GM13976 (cell line): Measurements from ENCODE around the gene SPTBN1.

Experiments
- DNase-seq: peaks from one replicate; pipeline ENCODE4 v3.0.0; 2012; ENCODE audit warnings: low spot score
- in situ Hi-C: fragments of 300-500 bp; cut with MboI; formaldehyde crosslinking; loops from one replicate; pipeline ENCODE4 v1.12.0; 2022; ENCODE audit warnings: low sequenced_read_pairs, mixed read lengths, inconsistent platforms; ENCODE audit not compliant: unreplicated experiment
- TF ChIP-seq, protein P1 (sequence below): IDR thresholded peaks from 2 replicates; pipeline ENCODE4 v1.5.1; 2012; ENCODE audit warnings: borderline replicate concordance, mild to moderate bottlenecking; ENCODE audit not compliant: insufficient read depth; ENCODE audit errors: extremely low read depth, missing control alignments, control extremely low read depth

Gene SPTBN1

DNA sequence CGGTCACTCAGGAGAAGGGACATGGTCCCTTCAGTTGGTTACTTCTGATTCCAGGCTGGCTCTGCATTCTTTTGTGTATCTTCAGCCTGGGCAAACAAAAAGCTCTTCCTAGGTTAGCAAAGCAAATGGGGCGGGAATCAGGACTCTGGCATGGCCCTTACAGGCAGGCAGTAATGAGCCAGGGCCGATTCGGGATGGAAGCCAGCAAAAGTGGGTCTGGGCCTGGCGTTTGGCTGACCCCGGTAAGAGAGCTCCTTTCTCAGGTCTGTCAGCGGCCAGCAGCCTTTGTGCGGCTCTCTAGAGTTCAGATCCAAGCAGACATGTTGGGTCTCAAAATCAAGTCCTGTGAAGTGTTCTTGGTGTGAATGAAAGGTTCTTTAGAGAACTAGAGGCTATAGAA is 185.9 kb downstream of the SPTBN1 start:
- DNase-seq: no peak
- in situ Hi-C loops: no loop called here
- TF ChIP-seq, protein P1, sequence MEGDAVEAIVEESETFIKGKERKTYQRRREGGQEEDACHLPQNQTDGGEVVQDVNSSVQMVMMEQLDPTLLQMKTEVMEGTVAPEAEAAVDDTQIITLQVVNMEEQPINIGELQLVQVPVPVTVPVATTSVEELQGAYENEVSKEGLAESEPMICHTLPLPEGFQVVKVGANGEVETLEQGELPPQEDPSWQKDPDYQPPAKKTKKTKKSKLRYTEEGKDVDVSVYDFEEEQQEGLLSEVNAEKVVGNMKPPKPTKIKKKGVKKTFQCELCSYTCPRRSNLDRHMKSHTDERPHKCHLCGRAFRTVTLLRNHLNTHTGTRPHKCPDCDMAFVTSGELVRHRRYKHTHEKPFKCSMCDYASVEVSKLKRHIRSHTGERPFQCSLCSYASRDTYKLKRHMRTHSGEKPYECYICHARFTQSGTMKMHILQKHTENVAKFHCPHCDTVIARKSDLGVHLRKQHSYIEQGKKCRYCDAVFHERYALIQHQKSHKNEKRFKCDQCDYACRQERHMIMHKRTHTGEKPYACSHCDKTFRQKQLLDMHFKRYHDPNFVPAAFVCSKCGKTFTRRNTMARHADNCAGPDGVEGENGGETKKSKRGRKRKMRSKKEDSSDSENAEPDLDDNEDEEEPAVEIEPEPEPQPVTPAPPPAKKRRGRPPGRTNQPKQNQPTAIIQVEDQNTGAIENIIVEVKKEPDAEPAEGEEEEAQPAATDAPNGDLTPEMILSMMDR: no peak

- DNase-seq: no peak
- TF ChIP-seq, protein P1: no peak
- in situ Hi-C loops: no loop called here
Measured at GRCh38 chr2:54642677-54643430, 186.7 kb downstream of the SPTBN1 start.

DNA sequence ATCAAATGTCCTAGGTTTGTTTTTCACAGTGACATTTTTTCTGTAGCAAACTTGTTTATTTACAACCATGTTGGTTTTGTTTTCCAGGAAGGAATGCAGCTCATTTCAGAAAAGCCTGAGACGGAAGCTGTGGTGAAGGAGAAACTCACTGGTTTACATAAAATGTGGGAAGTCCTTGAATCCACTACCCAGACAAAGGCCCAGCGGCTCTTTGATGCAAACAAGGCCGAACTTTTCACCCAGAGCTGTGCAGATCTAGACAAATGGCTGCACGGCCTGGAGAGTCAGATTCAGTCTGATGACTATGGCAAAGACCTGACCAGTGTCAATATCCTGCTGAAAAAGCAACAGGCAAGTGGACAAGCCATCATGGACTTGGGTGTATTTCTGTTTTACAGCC is 188.1 kb downstream of the SPTBN1 start:
- TF ChIP-seq, protein P1: no peak
- DNase-seq: no peak
- in situ Hi-C loops: no loop called here

- in situ Hi-C loops: no loop called here
Measured at GRCh38 chr2:54646170-54646927, 190.2 kb downstream of the SPTBN1 start.

GRCh38 chr2:54648256-54648655 is 192.1 kb downstream of the SPTBN1 start:
- in situ Hi-C loops: no loop called here

More at GRCh38 chr2:54646170-54646927, 190.2 kb downstream of the SPTBN1 start:
- DNase-seq: no peak
- TF ChIP-seq, protein P1: no peak

DNA sequence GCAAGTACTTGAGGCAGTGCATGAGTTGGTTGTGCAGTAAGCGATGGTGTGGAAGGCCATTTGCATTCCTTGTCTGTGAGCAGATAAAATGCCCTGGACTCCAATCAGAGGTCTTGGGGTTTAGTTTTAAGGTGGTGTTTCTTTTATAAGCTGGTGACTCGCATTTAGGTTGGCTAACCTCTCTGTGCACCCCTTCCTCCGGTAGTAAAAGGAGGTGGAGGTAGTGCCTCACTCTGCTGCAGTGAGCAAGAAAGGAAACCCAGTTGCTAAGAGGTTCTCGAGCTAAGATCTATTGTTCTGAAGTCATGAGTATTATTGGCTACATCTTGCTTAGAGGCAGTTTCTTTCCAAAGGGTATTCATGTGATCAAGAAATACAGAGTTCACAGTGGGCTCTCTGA is 193.1 kb downstream of the SPTBN1 start:
- TF ChIP-seq, protein P1: no peak
- DNase-seq: no peak
- in situ Hi-C loops: no loop called here

More at GRCh38 chr2:54648256-54648655, 192.1 kb downstream of the SPTBN1 start:
- no peak for DNase-seq
- TF ChIP-seq, protein P1: no peak
